KMS-11 (cell line): ENCODE data around the gene TCF12.

ENCODE experiments used
- H2AFZ ChIP-seq: fragments of 200-600 bp; sonication (generic); 2 replicates; pipeline ENCODE4 v1.6.1; 2016; ENCODE audit warnings: antibody characterized with exemption, mixed run types, low read depth
- H3K27ac ChIP-seq: fragments of 200-600 bp; sonication (generic); 2 replicates; pipeline ENCODE4 v1.6.1; 2016; ENCODE audit warnings: mild to moderate bottlenecking, mixed run types
- H3K27me3 ChIP-seq: fragments of 200-600 bp; sonication (generic); 2 replicates; pipeline ENCODE4 v1.6.1; 2017; ENCODE audit warnings: mild to moderate bottlenecking, low read depth, mixed run types, moderate library complexity; ENCODE audit not compliant: insufficient read depth
- H3K36me3 ChIP-seq: fragments of 200-600 bp; sonication (generic); 2 replicates; pipeline ENCODE4 v1.6.1; 2017; ENCODE audit warnings: mild to moderate bottlenecking, mixed run types; ENCODE audit not compliant: insufficient read depth
- H3K4me1 ChIP-seq: fragments of 200-600 bp; sonication (generic); 2 replicates; pipeline ENCODE4 v1.6.1; 2016; ENCODE audit warnings: mild to moderate bottlenecking, low read depth, mixed run types; ENCODE audit not compliant: poor library complexity, severe bottlenecking
- H3K4me2 ChIP-seq: fragments of 200-600 bp; sonication (generic); 2 replicates; pipeline ENCODE4 v1.7.0; 2016; ENCODE audit warnings: mild to moderate bottlenecking, mixed run types
- H3K4me3 ChIP-seq: fragments of 200-600 bp; sonication (generic); IDR thresholded peaks from 2 replicates; pipeline ENCODE4 v1.6.1; 2017; ENCODE audit warnings: low read depth, low read length, mixed read lengths; ENCODE audit not compliant: insufficient read depth
- H3K79me2 ChIP-seq: fragments of 200-600 bp; sonication (generic); 2 replicates; pipeline ENCODE4 v1.6.1; 2016; ENCODE audit warnings: low read depth, mixed run types; ENCODE audit not compliant: insufficient read depth
- H3K9ac ChIP-seq: fragments of 200-600 bp; sonication (generic); 2 replicates; pipeline ENCODE4 v1.6.1; 2016; ENCODE audit warnings: mild to moderate bottlenecking, mixed run types
- H4K20me1 ChIP-seq: fragments of 200-600 bp; sonication (generic); 2 replicates; pipeline ENCODE4 v1.6.1; 2016; ENCODE audit warnings: mild to moderate bottlenecking, mixed run types; ENCODE audit not compliant: insufficient read depth
- TF ChIP-seq, protein P1 (sequence below): fragments of 200-600 bp; sonication (generic); conservative IDR thresholded peaks from 2 replicates; pipeline ENCODE4 v1.6.1; 2017; ENCODE audit warnings: low read depth, mild to moderate bottlenecking, antibody characterized with exemption, low read length, moderate library complexity, mixed read lengths

TCF12 gene

DNA sequence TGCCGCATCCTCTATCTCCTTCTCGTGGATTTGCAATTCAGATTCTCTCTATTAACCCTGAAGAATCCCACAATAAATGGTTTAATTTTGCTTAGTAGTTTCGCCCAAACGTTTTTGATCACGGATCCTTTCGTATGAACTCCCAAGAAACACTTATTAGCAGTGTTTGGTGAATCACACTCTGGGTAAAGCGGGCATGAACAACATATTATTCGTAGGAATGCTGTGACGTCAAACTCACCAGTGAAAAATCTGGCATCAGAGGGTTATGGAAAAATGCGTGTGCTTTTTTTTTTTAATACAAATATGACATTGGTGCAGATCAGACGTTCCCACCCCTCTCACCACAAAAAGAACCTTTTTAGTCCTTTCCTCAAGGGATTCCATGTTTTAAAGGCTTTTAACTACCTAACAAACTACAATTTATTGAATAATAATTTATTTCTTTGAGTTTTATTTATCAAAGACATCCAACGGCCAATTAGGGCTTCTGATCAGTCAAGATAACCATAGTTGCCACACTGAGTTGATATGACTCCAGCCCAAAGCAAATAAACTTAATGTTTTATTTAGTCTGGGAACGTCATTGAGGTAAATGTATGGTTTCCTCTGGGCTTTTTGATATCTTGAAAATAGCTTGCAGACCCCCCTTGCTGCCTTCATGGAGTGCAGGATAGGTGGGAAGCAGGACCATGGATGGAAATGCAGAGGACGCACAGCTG is 412.3 kb downstream of the TCF12 start:
- Histone ChIP-seq H3K79me2 (no peaks in the 10 kb centered on the region), H3K36me3 (no peaks in the 10 kb centered on the region), H3K9ac (no peak overlapping the region), H3K27ac (no peak overlapping the region), H4K20me1 (no peaks in the 10 kb centered on the region), H2AFZ (no peak overlapping the region), H3K4me2 (no peak overlapping the region), H3K4me3 (no peak overlapping the region), H3K4me1 (no peaks in the 10 kb centered on the region), H3K27me3 (no peaks in the 10 kb centered on the region)
- TF ChIP-seq, protein P1, sequence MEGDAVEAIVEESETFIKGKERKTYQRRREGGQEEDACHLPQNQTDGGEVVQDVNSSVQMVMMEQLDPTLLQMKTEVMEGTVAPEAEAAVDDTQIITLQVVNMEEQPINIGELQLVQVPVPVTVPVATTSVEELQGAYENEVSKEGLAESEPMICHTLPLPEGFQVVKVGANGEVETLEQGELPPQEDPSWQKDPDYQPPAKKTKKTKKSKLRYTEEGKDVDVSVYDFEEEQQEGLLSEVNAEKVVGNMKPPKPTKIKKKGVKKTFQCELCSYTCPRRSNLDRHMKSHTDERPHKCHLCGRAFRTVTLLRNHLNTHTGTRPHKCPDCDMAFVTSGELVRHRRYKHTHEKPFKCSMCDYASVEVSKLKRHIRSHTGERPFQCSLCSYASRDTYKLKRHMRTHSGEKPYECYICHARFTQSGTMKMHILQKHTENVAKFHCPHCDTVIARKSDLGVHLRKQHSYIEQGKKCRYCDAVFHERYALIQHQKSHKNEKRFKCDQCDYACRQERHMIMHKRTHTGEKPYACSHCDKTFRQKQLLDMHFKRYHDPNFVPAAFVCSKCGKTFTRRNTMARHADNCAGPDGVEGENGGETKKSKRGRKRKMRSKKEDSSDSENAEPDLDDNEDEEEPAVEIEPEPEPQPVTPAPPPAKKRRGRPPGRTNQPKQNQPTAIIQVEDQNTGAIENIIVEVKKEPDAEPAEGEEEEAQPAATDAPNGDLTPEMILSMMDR = no peak

DNA sequence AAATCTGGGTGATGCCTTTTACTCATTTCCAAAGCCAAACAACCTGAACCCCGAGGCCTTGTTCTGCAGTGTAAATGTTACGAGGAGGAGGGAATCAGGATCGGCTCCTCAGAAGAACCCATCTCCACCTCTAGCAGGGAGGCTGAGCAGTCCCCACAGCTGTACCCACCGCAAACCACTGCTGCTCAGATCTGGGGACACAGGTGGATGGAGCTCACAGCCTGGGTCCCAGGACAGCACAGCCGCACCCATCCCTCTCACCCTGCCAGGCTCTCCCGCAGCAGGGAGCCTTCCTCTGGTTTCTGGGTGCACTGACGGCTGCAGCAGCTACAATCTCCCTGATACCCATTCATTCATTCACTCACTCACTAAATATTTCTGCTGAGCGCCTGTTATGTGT is 413.9 kb downstream of the TCF12 start:
- Histone ChIP-seq H3K4me1 (no peaks in the 10 kb centered on the region), H3K9ac (no peak overlapping the region), H3K27ac (no peak overlapping the region), H3K4me3 (no peak overlapping the region), H3K27me3 (no peaks in the 10 kb centered on the region), H4K20me1 (no peaks in the 10 kb centered on the region), H2AFZ (no peak overlapping the region), H3K36me3 (no peaks in the 10 kb centered on the region), H3K4me2 (no peak overlapping the region), H3K79me2 (no peaks in the 10 kb centered on the region)
- TF ChIP-seq, protein P1 = no peak

DNA sequence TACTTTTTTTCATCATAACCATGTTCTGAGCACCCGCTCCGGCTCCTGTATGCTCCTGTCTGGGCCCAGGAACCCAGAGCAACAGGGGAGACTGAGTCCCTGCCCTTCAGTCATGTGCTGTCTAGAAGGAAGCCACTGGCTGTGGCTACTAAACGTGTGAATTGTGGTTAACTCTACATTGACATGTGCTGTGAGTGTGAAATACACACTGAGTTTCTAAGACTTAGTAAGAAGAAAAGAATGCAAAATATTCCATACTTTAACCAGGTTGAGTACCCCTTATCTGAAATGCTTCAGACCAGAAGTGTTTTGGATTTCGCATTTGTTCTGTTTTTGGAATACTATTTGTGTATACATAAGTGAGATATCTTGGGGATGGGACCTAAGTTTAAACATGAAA is 415.0 kb downstream of the TCF12 start:
- Histone ChIP-seq H3K4me3 (no peak overlapping the region), H3K79me2 (no peaks in the 10 kb centered on the region), H3K4me2 (no peak overlapping the region), H3K36me3 (no peaks in the 10 kb centered on the region), H3K27me3 (no peaks in the 10 kb centered on the region), H3K9ac (no peak overlapping the region), H2AFZ (no peak overlapping the region), H4K20me1 (no peaks in the 10 kb centered on the region), H3K4me1 (no peaks in the 10 kb centered on the region), H3K27ac (no peak overlapping the region)
- TF ChIP-seq, protein P1 = no peak

DNA sequence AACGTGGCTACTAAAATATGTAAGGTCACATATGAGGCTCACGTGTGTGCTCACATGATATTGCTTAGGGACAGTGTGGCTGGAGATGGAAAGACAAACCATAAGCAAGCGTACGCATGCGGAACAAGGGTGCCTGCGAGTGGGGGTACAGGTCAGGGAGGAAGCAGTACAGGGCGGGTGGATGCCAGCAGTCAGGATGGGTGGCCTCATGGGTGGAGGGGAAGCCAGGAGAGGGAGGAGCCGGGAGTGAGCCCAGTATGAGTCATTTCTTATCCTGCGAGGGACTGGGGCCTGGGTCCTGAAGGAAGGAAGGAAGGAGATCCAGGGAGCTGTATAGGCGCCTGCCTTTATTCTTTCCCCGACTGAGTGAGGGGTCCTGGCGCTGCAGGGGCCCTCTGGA is 415.8 kb downstream of the TCF12 start:
- H3K79me2 ChIP-seq = no peaks in the 10 kb centered on the region
- no peaks in the 10 kb centered on the region for H4K20me1 ChIP-seq
- H3K27me3 ChIP-seq = no peaks in the 10 kb centered on the region
- H2AFZ ChIP-seq = no peak overlapping the region
- no peaks in the 10 kb centered on the region for H3K4me1 ChIP-seq
- H3K9ac ChIP-seq = no peak overlapping the region
- H3K36me3 ChIP-seq = no peaks in the 10 kb centered on the region
- no peak overlapping the region for H3K4me3 ChIP-seq
- no peak overlapping the region for H3K4me2 ChIP-seq
- H3K27ac ChIP-seq = no peak overlapping the region
- TF ChIP-seq, protein P1 = no peak
